ENCODE data around the gene TMEM238.

The TMEM238 gene

DNA sequence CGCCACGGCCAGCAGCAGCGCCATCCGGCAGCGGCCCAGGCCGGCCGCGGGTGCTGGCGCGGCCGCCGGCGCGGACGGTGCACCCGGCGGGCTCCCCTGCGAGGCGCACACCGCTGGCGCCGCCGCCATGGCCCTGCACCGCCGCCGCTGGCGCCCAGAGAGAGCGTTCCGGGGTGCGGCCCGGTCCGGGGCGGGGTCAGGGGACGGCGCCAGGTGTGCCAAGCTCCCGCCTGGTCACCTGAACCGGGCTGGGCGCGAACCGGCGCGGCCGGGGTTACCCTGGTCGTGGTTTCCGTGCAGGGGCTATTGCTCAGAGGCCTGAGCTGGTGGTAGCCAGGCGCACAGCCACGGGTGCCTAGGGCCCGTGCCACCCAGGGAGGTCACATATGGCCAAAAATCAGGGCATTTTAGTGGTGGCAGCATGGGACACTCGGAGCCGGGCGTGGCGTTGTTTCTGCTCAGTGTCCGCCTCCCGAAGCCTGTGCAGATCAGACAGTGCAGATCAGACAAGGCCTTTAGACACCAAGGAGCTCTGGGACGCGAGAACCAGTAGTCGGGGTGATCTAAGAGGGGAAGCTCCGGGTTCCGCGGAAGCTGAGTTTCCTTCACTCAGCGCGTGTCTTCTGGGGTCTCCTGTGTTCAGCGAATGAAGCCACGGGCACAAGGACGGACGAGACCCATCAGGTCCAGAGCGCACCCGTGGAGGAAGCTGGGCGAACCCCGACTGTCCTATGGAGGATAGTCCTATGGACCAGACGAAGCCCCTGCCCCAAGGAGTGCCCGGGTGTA, at the start of gene TMEM238:
Gene TMEM238, minus strand, starts transcription at position 162 of the 789 bp plus-strand sequence. Its CDS starts 33 bp downstream, at position 129.
- DNase-seq, result no peak
- Histone ChIP-seq H3K4me3 (ENCODE audit: low read depth, low read length) (peak within 1 kb of the TSS; percentile 85), H3K27me3 (ENCODE audit: insufficient read depth, low read depth, severe bottlenecking) (no peaks in the 10 kb centered on the region), H3K9me3 (ENCODE audit: severe bottlenecking) (no peaks in the 10 kb centered on the region), H3K36me3 (peaks cover 32% of the 10 kb centered on the region), H3K27ac (peak within 1 kb of the TSS; percentile 79)
- TF ChIP-seq, protein P1, sequence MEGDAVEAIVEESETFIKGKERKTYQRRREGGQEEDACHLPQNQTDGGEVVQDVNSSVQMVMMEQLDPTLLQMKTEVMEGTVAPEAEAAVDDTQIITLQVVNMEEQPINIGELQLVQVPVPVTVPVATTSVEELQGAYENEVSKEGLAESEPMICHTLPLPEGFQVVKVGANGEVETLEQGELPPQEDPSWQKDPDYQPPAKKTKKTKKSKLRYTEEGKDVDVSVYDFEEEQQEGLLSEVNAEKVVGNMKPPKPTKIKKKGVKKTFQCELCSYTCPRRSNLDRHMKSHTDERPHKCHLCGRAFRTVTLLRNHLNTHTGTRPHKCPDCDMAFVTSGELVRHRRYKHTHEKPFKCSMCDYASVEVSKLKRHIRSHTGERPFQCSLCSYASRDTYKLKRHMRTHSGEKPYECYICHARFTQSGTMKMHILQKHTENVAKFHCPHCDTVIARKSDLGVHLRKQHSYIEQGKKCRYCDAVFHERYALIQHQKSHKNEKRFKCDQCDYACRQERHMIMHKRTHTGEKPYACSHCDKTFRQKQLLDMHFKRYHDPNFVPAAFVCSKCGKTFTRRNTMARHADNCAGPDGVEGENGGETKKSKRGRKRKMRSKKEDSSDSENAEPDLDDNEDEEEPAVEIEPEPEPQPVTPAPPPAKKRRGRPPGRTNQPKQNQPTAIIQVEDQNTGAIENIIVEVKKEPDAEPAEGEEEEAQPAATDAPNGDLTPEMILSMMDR (IDR thresholded peaks at IDR 0.05; ENCODE audit: low read depth, low read length), result no peak

DNA sequence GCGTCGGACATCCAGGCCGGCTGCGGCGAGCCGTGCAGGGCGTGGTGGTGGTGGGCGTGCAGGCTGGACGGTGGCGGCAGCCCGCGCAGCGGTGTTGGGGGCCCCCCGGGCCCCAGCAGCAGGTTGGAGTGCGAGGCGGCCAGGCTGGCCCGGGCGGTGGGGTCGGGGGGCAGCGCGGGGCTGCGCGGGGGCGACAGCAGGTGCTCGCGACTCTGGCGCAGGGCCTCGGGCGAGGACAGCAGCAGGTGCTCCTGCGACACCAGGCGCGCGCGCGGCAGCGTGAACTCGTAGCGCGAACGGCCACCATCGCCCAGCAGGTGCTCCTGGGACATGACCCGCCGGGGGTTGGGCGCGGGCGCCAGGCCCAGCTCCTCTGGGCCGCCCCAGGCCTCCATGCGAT, 49.2 kb upstream of the TMEM238 start:
- Histone ChIP-seq H3K27ac (no peak overlapping the region), H3K27me3 (ENCODE audit: insufficient read depth, low read depth, severe bottlenecking) (no peaks in the 10 kb centered on the region), H3K4me3 (ENCODE audit: low read depth, low read length) (no peak overlapping the region), H3K9me3 (ENCODE audit: severe bottlenecking) (no peaks in the 10 kb centered on the region), H3K36me3 (no peaks in the 10 kb centered on the region)
- TF ChIP-seq, protein P1 (IDR thresholded peaks at IDR 0.05; ENCODE audit: low read depth, low read length), result no peak
- no peak for DNase-seq

DNA sequence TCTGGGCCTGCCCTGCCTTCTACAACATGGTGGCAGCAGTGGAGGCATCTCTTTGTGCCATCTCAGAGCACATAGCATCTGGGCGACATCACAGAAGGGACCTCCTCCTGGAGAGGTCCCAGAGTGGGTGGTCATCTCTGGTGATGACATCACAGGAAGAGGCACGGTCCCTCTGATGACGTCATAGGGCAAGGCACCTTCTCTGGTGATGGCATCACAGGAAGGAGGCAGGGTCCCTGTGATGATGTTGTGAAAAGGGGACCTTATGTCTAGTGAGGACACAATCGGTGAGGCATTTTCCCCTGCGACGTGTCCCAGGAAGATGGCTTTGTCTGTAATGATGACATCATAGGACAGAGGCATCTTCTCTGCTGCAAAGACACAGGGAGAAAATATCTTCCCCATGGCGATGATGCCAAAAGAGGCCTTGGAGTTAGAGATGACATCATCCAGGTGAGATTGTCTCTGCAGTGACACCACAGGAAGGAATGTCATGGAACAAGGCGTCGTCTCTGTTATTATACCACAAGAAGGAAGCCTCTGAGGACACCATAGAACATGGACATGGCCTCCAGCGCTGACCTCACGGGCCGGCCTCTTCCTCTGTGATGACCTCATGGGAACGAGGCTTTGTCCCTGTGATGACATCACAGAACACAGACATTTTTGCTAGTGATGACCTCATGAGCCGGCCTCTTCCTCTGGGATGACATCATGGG, 48.3 kb upstream of the TMEM238 start:
- Histone ChIP-seq H3K4me3 (ENCODE audit: low read depth, low read length) (no peak overlapping the region), H3K27me3 (ENCODE audit: insufficient read depth, low read depth, severe bottlenecking) (no peaks in the 10 kb centered on the region), H3K9me3 (ENCODE audit: severe bottlenecking) (no peaks in the 10 kb centered on the region), H3K27ac (no peak overlapping the region), H3K36me3 (no peaks in the 10 kb centered on the region)
- no peak for DNase-seq
- TF ChIP-seq, protein P1 (IDR thresholded peaks at IDR 0.05; ENCODE audit: low read depth, low read length), result no peak

DNA sequence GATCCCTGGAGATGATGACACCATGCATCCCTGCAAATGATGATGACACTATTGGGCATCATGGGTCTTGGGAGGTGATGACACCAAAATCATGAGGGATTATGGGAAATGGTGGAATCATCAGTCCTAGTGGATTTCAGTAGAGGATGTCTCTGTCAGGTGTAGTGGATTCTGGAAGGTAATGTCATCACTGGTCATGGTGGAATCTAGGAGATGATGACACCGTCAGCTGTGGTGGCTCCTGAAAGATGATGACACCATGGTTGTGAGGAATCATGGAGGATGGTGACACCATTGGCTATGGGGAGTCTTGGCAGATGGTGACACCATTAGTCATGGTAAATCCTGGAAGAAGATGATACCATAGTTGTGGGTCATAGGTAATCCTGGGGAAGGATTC, 47.1 kb upstream of the TMEM238 start:
- H3K4me3 ChIP-seq (ENCODE audit: low read depth, low read length), result no peak overlapping the region
- DNase-seq, result no peak
- no peaks in the 10 kb centered on the region for H3K27me3 ChIP-seq (ENCODE audit: insufficient read depth, low read depth, severe bottlenecking)
- H3K36me3 ChIP-seq, result no peaks in the 10 kb centered on the region
- TF ChIP-seq, protein P1 (IDR thresholded peaks at IDR 0.05; ENCODE audit: low read depth, low read length), result no peak
- H3K27ac ChIP-seq, result no peak overlapping the region
- no peaks in the 10 kb centered on the region for H3K9me3 ChIP-seq (ENCODE audit: severe bottlenecking)

GRCh38 chr19:55426042-55426441, 42.0 kb upstream of the TMEM238 start:
- Histone ChIP-seq H3K9me3 (ENCODE audit: severe bottlenecking) (no peaks in the 10 kb centered on the region), H3K36me3 (no peaks in the 10 kb centered on the region), H3K27ac (no peak overlapping the region), H3K4me3 (ENCODE audit: low read depth, low read length) (no peak overlapping the region), H3K27me3 (ENCODE audit: insufficient read depth, low read depth, severe bottlenecking) (no peaks in the 10 kb centered on the region)
- TF ChIP-seq, protein P1 (IDR thresholded peaks at IDR 0.05; ENCODE audit: low read depth, low read length), result no peak
- no peak for DNase-seq
